Fibroblast of lung (primary cell): Measurements from ENCODE around the gene USPL1. TPM values are rescaled to one million over a fixed set of nuclear protein-coding genes. Genes with fewer than 3 reads are reported as not detected.
A peak's percentile ranks its signal among the peaks of the same experiment; 100 is the strongest.

Experiments
- DNase-seq, 2 donors: peaks; one replicate each; pipeline versions ENCODE4 v3.0.0 to v3.0.0-alpha.2; 2010; ENCODE audit warnings: low read depth in 2 of 2
- H2AFZ ChIP-seq: 2 replicates; pipeline ENCODE4 v1.5.1; 2012; ENCODE audit warnings: low read length, control low read depth, inconsistent platforms
- H3K27ac ChIP-seq: 2 replicates; pipeline ENCODE4 v1.5.1; 2011; ENCODE audit warnings: low read length, control low read depth; ENCODE audit not compliant: insufficient read depth
- H3K27me3 ChIP-seq: 2 replicates; pipeline ENCODE4 v1.5.1; 2011; ENCODE audit warnings: mild to moderate bottlenecking, low read length; ENCODE audit not compliant: control insufficient read depth, insufficient read depth
- H3K36me3 ChIP-seq: 2 replicates; pipeline ENCODE4 v1.5.1; 2011; ENCODE audit warnings: low read length; ENCODE audit not compliant: control insufficient read depth, insufficient read depth
- H3K4me1 ChIP-seq: 2 replicates; pipeline ENCODE4 v1.5.1; 2011; ENCODE audit warnings: low read length; ENCODE audit not compliant: control insufficient read depth, insufficient read depth; ENCODE audit errors: extremely low read depth
- H3K4me2 ChIP-seq: 2 replicates; pipeline ENCODE4 v1.5.1; 2011; ENCODE audit warnings: low read length, control low read depth; ENCODE audit not compliant: insufficient read depth; ENCODE audit errors: extremely low read depth
- H3K4me3 ChIP-seq, 4 experiments: fragments of 200-600 bp in 1 of 4; sonication (generic) in 1 of 4; replicated peaks in 1 of 4; 2 replicates each; pipeline ENCODE4 v1.5.1; 2011 to 2016; ENCODE audit warnings: low read length in 4 of 4, low read depth in 3 of 4, mild to moderate bottlenecking in 3 of 4, control low read depth in 2 of 4, inconsistent platforms in 1 of 4, mixed read lengths in 1 of 4; ENCODE audit not compliant: insufficient read depth in 1 of 4; ENCODE audit errors: control extremely low read depth in 1 of 4
- H3K79me2 ChIP-seq: 2 replicates; pipeline ENCODE4 v1.5.1; 2012; ENCODE audit warnings: mild to moderate bottlenecking, low read length, inconsistent platforms; ENCODE audit not compliant: control insufficient read depth, insufficient read depth
- H3K9ac ChIP-seq: 2 replicates; pipeline ENCODE4 v1.5.1; 2011; ENCODE audit warnings: mild to moderate bottlenecking, low read length, control low read depth; ENCODE audit not compliant: insufficient read depth
- H3K9me3 ChIP-seq: 2 replicates; pipeline ENCODE4 v1.5.1; 2012; ENCODE audit warnings: low read depth, low read length; ENCODE audit not compliant: control insufficient read depth, insufficient read depth
- H4K20me1 ChIP-seq: 2 replicates; pipeline ENCODE4 v1.5.1; 2011; ENCODE audit warnings: low read length; ENCODE audit not compliant: control insufficient read depth, insufficient read depth; ENCODE audit errors: extremely low read depth
- EZH2 ChIP-seq: IDR thresholded peaks from 2 replicates; pipeline ENCODE4 v1.5.1; 2012; ENCODE audit warnings: low read length, control low read depth, mild to moderate bottlenecking; ENCODE audit errors: missing control alignments
- polyA plus RNA-seq, 2 donors: library from polyadenylated mRNA; depleted of rRNA in 1 of 2; stranded (reverse) in 1 of 2; unstranded in 1 of 2; fragments of >200 nt; gene quantifications; 2 replicates each; pipeline ENCODE4 v1.2.1, GENCODE V29; 2011 to 2012; ENCODE audit warnings: missing spikeins in 1 of 2
- total RNA-seq: library from RNA; depleted of rRNA; stranded (reverse); fragments of >200 nt; gene quantifications from 2 replicates; pipeline ENCODE4 v1.2.1, GENCODE V29; 2014
- TF ChIP-seq, protein P1 (sequence below), 2 donors: IDR thresholded peaks in 1 of 2; conservative IDR thresholded peaks in 1 of 2; 1 replicate in 1 of 2; 2 replicates in 1 of 2; pipeline ENCODE4 v1.5.1; 2011 to 2012; ENCODE audit warnings: low read length in 2 of 2, control low read depth in 1 of 2, inconsistent platforms in 1 of 2, low read depth in 1 of 2, mild to moderate bottlenecking in 1 of 2

The USPL1 gene
- total and polyA plus RNA-seq, 2 donors (not counting 1 experiment from before 2014, with no cell fraction given) = 12.4 to 17.7 TPM

DNA sequence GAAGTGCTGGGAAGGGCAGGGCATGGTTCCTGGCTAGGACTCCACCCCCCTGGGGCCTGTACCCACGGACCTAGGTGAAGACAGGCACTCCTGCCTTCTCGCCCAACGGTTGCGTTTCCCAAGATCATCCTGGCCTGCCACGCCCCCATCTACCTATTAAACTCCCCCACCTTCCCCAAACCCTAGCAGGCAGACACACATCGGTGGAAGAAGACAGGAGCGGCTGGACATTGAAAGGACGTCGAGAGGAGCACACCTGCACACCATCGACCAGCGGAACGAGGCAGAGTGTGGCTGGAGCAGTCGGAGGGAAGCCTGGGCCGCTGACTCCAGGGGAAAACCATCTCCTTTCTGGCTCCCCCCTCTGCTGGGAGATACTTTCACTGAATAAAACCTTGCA is 72.0 kb downstream of the USPL1 start:
- Histone ChIP-seq H3K4me3 (peak overlapping the region in 1 of 4 experiments; percentile 57), H2AFZ (no peak overlapping the region), H3K9me3 (no peaks in the 10 kb centered on the region), H3K27me3 (no peaks in the 10 kb centered on the region), H3K4me1 (peaks cover 9% of the 10 kb centered on the region), H3K4me2 (peak overlapping the region; percentile 89), H3K36me3 (no peaks in the 10 kb centered on the region), H3K27ac (peak overlapping the region; percentile 95), H3K9ac (peak overlapping the region; percentile 58), H4K20me1 (no peaks in the 10 kb centered on the region), H3K79me2 (no peaks in the 10 kb centered on the region)
- no peak for DNase-seq
- TF ChIP-seq EZH2 = no peak
- TF ChIP-seq, protein P1, sequence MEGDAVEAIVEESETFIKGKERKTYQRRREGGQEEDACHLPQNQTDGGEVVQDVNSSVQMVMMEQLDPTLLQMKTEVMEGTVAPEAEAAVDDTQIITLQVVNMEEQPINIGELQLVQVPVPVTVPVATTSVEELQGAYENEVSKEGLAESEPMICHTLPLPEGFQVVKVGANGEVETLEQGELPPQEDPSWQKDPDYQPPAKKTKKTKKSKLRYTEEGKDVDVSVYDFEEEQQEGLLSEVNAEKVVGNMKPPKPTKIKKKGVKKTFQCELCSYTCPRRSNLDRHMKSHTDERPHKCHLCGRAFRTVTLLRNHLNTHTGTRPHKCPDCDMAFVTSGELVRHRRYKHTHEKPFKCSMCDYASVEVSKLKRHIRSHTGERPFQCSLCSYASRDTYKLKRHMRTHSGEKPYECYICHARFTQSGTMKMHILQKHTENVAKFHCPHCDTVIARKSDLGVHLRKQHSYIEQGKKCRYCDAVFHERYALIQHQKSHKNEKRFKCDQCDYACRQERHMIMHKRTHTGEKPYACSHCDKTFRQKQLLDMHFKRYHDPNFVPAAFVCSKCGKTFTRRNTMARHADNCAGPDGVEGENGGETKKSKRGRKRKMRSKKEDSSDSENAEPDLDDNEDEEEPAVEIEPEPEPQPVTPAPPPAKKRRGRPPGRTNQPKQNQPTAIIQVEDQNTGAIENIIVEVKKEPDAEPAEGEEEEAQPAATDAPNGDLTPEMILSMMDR (conservative IDR thresholded peaks at IDR 0.05 in 1 of 2, IDR thresholded peaks at IDR 0.05 in 1 of 2; ENCODE audit: low read depth in 1 of 2, low read length in 2 of 2) = no peak

DNA sequence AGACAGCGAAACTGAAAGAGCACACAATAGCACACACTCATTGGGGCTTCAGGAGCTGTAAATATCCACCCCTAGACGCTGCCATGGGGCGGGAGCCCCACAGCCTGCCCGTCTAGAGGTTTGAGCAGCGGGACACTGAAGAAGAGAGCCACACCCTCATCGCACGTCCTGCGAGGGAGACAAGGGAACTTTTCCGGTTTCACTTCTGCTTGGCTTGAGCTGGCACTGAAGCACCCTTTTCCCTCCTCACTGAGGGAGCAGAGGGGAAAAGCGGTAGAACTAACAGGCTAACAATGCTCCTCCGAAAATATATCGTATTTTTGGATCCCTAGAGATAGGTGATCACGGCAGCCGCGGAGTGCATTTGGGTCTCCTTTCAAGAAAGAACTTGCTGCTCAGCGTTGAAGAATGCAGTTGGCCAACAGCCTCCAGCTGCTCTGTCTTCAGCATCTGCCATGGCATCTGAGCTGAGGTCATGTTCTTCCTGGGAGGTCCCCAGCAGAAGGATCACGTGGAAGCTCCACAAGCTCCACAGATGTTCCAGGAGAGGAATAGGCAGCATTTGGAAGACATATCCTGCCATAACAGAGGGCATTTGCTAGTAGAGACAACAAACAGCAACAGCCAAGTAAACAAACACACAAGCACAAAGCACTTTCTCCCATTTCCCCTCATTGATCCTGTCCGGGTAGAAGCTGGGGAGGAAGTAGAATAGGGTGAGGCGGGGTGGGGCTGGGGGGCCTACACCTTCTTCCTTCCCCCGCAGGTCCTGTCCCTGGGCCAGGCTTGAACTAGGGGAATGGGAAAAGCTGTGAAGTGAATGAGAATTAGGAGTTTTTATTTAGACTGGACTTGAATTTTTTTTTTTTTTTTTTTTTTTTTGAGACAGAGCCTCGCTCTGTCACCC is 72.8 kb downstream of the USPL1 start:
- Histone ChIP-seq H3K36me3 (no peaks in the 10 kb centered on the region), H3K79me2 (no peaks in the 10 kb centered on the region), H2AFZ (peak overlapping the region; percentile 73), H3K27ac (peak overlapping the region; percentile 95), H3K9ac (peak overlapping the region; percentile 58), H4K20me1 (no peaks in the 10 kb centered on the region), H3K27me3 (no peaks in the 10 kb centered on the region), H3K9me3 (no peaks in the 10 kb centered on the region), H3K4me2 (peak overlapping the region; percentile 89), H3K4me3 (peak overlapping the region; percentile 47 to 61 (median 58)), H3K4me1 (peaks cover 9% of the 10 kb centered on the region)
- peak; percentile 95 to 98 for DNase-seq
- TF ChIP-seq, protein P1 (conservative IDR thresholded peaks at IDR 0.05 in 1 of 2, IDR thresholded peaks at IDR 0.05 in 1 of 2; ENCODE audit: low read depth in 1 of 2, low read length in 2 of 2) = no peak
- no peak for TF ChIP-seq EZH2

DNA sequence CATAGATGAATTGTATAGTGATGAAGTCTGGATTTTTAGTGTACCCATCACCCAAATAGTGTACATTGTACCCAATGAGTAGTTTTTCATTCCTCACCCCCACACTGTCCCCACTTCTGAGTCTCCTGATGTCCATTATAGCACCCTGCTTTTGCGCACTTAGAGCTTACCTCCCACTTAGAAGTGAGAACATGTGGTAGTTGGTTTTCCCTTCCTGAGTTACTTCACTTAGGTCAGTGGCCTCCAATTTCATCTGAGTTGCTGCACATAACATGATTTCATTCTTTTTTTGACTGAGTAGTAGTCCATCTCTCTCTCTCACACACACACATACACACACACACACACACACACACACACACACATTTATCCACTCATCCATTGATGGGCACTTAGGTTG is 74.4 kb downstream of the USPL1 start:
- Histone ChIP-seq H3K79me2 (no peaks in the 10 kb centered on the region), H2AFZ (no peak overlapping the region), H3K36me3 (no peaks in the 10 kb centered on the region), H3K9me3 (no peaks in the 10 kb centered on the region), H3K27me3 (no peaks in the 10 kb centered on the region), H3K4me1 (peaks cover 15% of the 10 kb centered on the region), H3K4me2 (no peak overlapping the region), H3K27ac (no peak overlapping the region), H3K4me3 (no peak overlapping the region), H3K9ac (no peak overlapping the region), H4K20me1 (no peaks in the 10 kb centered on the region)
- TF ChIP-seq, protein P1 (conservative IDR thresholded peaks at IDR 0.05 in 1 of 2, IDR thresholded peaks at IDR 0.05 in 1 of 2; ENCODE audit: low read depth in 1 of 2, low read length in 2 of 2) = no peak
- no peak for TF ChIP-seq EZH2
- DNase-seq = no peak
